ENCODE measurements around the gene CCL7.

CCL7 gene

GRCh38 chr17:34285286-34285792 is 15.3 kb downstream of the CCL7 start, which contains the start of gene CCL11:
CCL11 (plus strand) TSS chr17:34285742; CDS start chr17:34285809, 67 bp downstream.
- no peak for TF ChIP-seq CTCF (IDR thresholded peaks at IDR 0.05)
- no peak within 1 kb of the TSS for H3K27ac ChIP-seq
- no peaks in the 10 kb centered on the region for H3K9me3 ChIP-seq
- no peaks in the 10 kb centered on the region for H3K4me1 ChIP-seq (ENCODE audit: control insufficient read depth in 1 of 2, insufficient read depth in 1 of 2, low read depth in 1 of 2, low read length in 1 of 2)
- H3K27me3 ChIP-seq, result peaks cover 21% of the 10 kb centered on the region
- H3K4me3 ChIP-seq (ENCODE audit: low read depth in 1 of 2, low read length in 1 of 2), result no peak within 1 kb of the TSS
- H3K36me3 ChIP-seq, result no peaks in the 10 kb centered on the region

GRCh38 chr17:34287875-34288274 is 17.9 kb downstream of the CCL7 start:
- Histone ChIP-seq H3K36me3 (no peaks in the 10 kb centered on the region), H3K9me3 (no peaks in the 10 kb centered on the region), H3K4me1 (ENCODE audit: control insufficient read depth in 1 of 2, insufficient read depth in 1 of 2, low read depth in 1 of 2, low read length in 1 of 2) (no peaks in the 10 kb centered on the region), H3K27ac (no peak overlapping the region), H3K27me3 (peaks cover 21% of the 10 kb centered on the region), H3K4me3 (ENCODE audit: low read depth in 1 of 2, low read length in 1 of 2) (no peak overlapping the region)
- no peak for TF ChIP-seq CTCF (IDR thresholded peaks at IDR 0.05)

GRCh38 chr17:34290586-34290985 is 20.6 kb downstream of the CCL7 start:
- Histone ChIP-seq H3K4me3 (ENCODE audit: low read depth in 1 of 2, low read length in 1 of 2) (no peak overlapping the region), H3K36me3 (no peaks in the 10 kb centered on the region), H3K27ac (no peak overlapping the region), H3K9me3 (no peaks in the 10 kb centered on the region), H3K4me1 (ENCODE audit: control insufficient read depth in 1 of 2, insufficient read depth in 1 of 2, low read depth in 1 of 2, low read length in 1 of 2) (no peaks in the 10 kb centered on the region), H3K27me3 (peaks cover 13% of the 10 kb centered on the region)
- TF ChIP-seq CTCF (IDR thresholded peaks at IDR 0.05), result no peak

- Histone ChIP-seq H3K4me1 (ENCODE audit: control insufficient read depth in 1 of 2, insufficient read depth in 1 of 2, low read depth in 1 of 2, low read length in 1 of 2) (no peaks in the 10 kb centered on the region), H3K9me3 (no peaks in the 10 kb centered on the region), H3K27ac (no peak overlapping the region), H3K4me3 (ENCODE audit: low read depth in 1 of 2, low read length in 1 of 2) (no peak overlapping the region), H3K36me3 (no peaks in the 10 kb centered on the region), H3K27me3 (peaks cover 10% of the 10 kb centered on the region)
- TF ChIP-seq CTCF (IDR thresholded peaks at IDR 0.05), result no peak
Observed at GRCh38 chr17:34291721-34292348, 21.8 kb downstream of the CCL7 start.

- Histone ChIP-seq H3K4me3 (ENCODE audit: low read depth in 1 of 2, low read length in 1 of 2) (no peak overlapping the region), H3K9me3 (no peaks in the 10 kb centered on the region), H3K27ac (no peak overlapping the region), H3K4me1 (ENCODE audit: control insufficient read depth in 1 of 2, insufficient read depth in 1 of 2, low read depth in 1 of 2, low read length in 1 of 2) (no peaks in the 10 kb centered on the region), H3K27me3 (no peaks in the 10 kb centered on the region), H3K36me3 (no peaks in the 10 kb centered on the region)
- TF ChIP-seq CTCF (IDR thresholded peaks at IDR 0.05), result no peak
Observed at GRCh38 chr17:34299027-34299426, 29.0 kb downstream of the CCL7 start.
